Stimulated activated naive B cell treated with anti-CD40 and anti-IgM and Interleukin-4, amounts not matched to agents 10 μg/mL and 1 μg/mL and 100 μg/mL, for 72 hours (primary cell): ENCODE results near the gene FAM111A.

ENCODE experiments used
- ATAC-seq, 2 donors: fragments of 150-1000 bp; cut with Tn5 transposase; replicated peaks; 2 replicates each; pipeline ENCODE4 v1.10.0; 2021; ENCODE audit warnings: moderate library complexity in 1 of 2
- DNase-seq: peaks from one replicate; pipeline ENCODE4 v3.0.0; 2021
- H3K27ac Mint-ChIP-seq: one replicate; pipeline ENCODE4 v1.8.0; 2022; ENCODE audit warnings: mild to moderate bottlenecking, mixed read lengths
- H3K27me3 Mint-ChIP-seq, 2 donors: one replicate each; pipeline ENCODE4 v1.8.0; 2022; ENCODE audit warnings: mixed read lengths in 2 of 2
- H3K36me3 Mint-ChIP-seq, 2 donors: one replicate each; pipeline ENCODE4 v1.8.0; 2022; ENCODE audit warnings: mixed read lengths in 2 of 2, mild to moderate bottlenecking in 1 of 2
- H3K4me1 Mint-ChIP-seq, 2 donors: one replicate each; pipeline ENCODE4 v1.8.0; 2022; ENCODE audit warnings: mixed read lengths in 2 of 2, mild to moderate bottlenecking in 1 of 2
- H3K4me3 Mint-ChIP-seq, 2 donors: one replicate each; pipeline ENCODE4 v1.8.0; 2022; ENCODE audit warnings: mild to moderate bottlenecking in 2 of 2, mixed read lengths in 2 of 2, moderate library complexity in 1 of 2
- H3K9me3 Mint-ChIP-seq, 2 donors: one replicate each; pipeline ENCODE4 v1.8.0; 2022; ENCODE audit warnings: mixed read lengths in 2 of 2, mild to moderate bottlenecking in 1 of 2

Gene FAM111A

DNA sequence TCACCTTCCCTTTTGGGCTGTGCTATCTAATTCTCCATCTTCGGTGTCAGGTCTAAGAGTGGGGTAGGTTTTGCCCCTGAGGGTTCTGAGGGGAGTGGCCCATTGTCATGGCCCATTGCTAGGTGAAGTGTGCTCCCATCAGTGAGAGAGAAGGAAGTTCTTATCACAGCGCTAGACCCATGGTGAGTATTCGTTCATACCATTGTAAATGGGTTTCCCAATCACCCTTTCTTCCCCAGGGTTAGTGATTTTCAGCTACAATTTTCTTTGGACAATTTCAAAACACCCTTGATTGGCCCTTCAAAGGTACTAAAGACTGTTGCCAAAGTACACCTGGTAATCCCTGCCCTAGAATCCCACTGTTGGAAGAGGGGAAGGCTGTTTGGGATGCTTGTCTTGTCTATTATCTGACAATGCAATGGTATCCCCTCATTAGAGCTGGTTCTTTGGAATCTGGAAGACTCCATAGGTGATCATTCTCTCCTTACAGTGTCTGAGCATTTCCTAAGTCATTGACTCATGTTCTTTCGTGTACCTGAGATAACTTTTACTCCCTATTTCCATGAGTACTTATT lies 49.9 kb downstream of the FAM111A start:
- DNase-seq (no peak), ATAC-seq (no peak)
- peaks cover 11 to 56% of the 10 kb centered on the region in 2 donors for H3K4me1 Mint-ChIP-seq
- no peak overlapping the region for H3K4me3 Mint-ChIP-seq
- H3K27me3 Mint-ChIP-seq: no peaks in the 10 kb centered on the region
- H3K9me3 Mint-ChIP-seq: peaks cover 2 to 5% of the 10 kb centered on the region in 2 donors
- peak overlapping the region; percentile 33 for H3K27ac Mint-ChIP-seq
- H3K36me3 Mint-ChIP-seq: peaks cover 53 to 64% of the 10 kb centered on the region in 2 donors

DNA sequence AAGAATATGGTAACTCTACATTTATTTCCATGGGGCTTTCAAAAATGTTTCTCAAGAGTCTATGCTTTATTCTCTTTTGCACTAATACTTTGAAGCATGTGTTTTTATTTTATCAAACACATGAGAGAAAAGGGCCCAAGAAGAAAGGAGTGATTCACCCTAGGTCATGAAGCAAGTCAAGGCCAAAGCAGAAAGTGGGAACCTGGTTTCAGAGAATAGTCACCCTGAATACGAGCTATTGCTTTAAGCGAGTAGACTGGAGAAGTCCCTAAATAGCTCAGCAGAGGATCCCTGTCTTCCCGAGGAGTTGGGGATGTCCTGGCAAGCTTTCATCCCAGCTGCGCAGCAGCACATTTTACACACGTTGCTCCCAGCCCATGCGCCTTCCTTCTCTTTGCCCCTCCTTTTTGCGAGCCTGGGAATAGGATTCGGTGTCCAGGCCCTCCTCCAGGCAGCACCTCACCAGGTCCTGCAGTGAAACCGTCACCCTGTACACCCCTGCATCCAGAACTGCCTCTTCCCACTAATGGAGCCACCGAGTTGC lies 51.0 kb downstream of the FAM111A start:
- Mint-ChIP-seq H3K36me3 (peaks cover 52 to 64% of the 10 kb centered on the region in 2 donors), H3K27ac (no peak overlapping the region), H3K4me1 (peaks cover 19 to 60% of the 10 kb centered on the region in 2 donors), H3K9me3 (peaks cover 2 to 5% of the 10 kb centered on the region in 2 donors), H3K27me3 (no peaks in the 10 kb centered on the region), H3K4me3 (no peak overlapping the region)
- DNase-seq (no peak), ATAC-seq (no peak)

DNA sequence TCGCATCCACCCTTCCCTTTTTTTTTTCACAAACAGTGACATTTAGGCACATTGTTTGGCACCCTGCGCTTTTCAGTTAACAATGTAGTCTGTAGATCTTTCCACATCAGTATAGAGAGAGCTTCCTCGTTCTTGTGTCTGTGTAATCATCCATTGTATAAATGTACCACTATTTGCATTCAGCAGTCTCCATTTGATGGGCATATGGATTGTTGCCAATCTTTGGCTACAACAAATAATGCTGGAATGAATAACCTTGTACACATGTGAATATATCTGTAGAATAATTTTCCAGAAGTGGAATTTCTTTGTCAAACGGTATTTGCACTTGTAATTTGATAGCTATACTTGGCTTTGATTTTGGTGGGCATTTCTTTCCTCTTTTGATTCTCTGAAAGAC lies 52.9 kb downstream of the FAM111A start:
- DNase-seq: no peak
- no peak overlapping the region for H3K27ac Mint-ChIP-seq
- H3K9me3 Mint-ChIP-seq: peaks cover 2 to 5% of the 10 kb centered on the region in 2 donors
- no peak overlapping the region for H3K4me3 Mint-ChIP-seq
- ATAC-seq: no peak
- no peaks in the 10 kb centered on the region for H3K27me3 Mint-ChIP-seq
- H3K4me1 Mint-ChIP-seq: peaks cover 27 to 69% of the 10 kb centered on the region in 2 donors
- peaks cover 50 to 54% of the 10 kb centered on the region in 2 donors for H3K36me3 Mint-ChIP-seq

DNA sequence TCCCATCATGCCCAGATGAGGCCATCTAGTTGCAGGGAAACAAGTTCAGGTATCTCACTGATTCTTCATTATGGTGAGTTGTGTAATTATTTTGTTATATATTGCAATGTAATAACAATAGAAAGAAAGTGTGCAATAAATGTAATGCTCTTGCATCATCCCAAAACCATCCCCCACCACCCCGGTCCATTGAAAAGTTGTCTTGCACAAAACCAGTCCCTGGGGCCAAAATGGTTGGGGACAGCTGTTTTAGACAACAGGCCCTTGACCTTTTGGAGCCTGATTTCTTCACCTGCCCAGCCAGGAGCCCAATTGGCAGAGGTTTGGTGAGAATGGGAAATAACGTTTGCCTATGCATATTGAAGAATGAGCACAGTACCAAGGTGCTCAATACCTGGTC lies 54.1 kb downstream of the FAM111A start:
- no peak for ATAC-seq
- H3K36me3 Mint-ChIP-seq: peaks cover 52 to 55% of the 10 kb centered on the region in 2 donors
- H3K27me3 Mint-ChIP-seq: no peaks in the 10 kb centered on the region
- H3K4me3 Mint-ChIP-seq: no peak overlapping the region
- no peak for DNase-seq
- no peak overlapping the region for H3K27ac Mint-ChIP-seq
- H3K9me3 Mint-ChIP-seq: peaks cover 2 to 5% of the 10 kb centered on the region in 2 donors
- H3K4me1 Mint-ChIP-seq: peaks cover 35 to 74% of the 10 kb centered on the region in 2 donors

DNA sequence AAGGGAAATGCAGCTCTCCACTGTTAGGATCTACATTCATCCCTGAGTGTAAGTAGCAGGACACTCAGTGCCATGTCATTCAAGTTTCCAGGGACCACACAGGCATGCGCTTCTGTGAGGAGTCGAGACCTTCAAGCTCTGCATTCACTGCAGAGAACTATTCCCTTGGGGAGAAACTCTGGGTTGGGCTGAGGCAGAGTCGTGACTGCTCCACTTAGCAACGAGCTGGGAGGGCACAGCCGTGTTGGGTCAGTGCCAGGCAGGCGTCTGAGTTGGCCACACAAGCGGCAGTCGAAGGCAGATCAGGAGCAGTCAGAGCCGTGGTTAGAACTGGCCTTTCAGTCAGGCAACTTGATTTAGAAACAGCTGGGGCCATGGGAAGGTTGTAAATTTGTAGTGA lies 55.3 kb downstream of the FAM111A start:
- H3K27me3 Mint-ChIP-seq: no peaks in the 10 kb centered on the region
- H3K27ac Mint-ChIP-seq: peak overlapping the region; percentile 48

DNA sequence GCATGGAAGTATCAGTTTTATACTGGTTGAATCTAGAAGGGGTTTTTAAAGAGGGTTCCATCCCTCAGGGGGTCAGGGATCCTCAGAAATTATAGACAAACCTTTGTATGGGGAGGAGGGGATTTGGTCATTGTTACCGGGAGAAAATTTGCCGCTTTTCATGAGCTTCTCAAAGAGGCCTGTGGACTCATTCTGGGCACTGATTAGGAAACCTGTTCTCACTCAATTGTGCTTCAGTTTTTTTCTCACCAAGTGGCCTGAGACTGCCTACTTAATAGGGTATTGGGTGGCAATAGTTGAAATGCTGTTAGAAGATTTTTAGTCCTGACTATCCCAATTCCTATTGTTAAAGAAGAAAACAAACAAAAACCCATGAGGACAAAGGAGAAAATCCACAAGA lies 56.1 kb downstream of the FAM111A start:
- H3K27me3 Mint-ChIP-seq: no peaks in the 10 kb centered on the region
- no peak for DNase-seq
- peaks cover 37 to 84% of the 10 kb centered on the region in 2 donors for H3K4me1 Mint-ChIP-seq
- peak overlapping the region; percentile 47 for H3K27ac Mint-ChIP-seq
- no peak for ATAC-seq
- H3K4me3 Mint-ChIP-seq: peak overlapping the region in 1 of 2 donors; percentile 2
- H3K9me3 Mint-ChIP-seq: peaks cover 2 to 5% of the 10 kb centered on the region in 2 donors
- peaks cover 46 to 53% of the 10 kb centered on the region in 2 donors for H3K36me3 Mint-ChIP-seq

More for the DNA sequence above, 55.3 kb downstream of the FAM111A start:
- H3K36me3 Mint-ChIP-seq: peaks cover 46 to 56% of the 10 kb centered on the region in 2 donors
- H3K4me3 Mint-ChIP-seq: peak overlapping the region; percentile 57 to 61
- H3K9me3 Mint-ChIP-seq: peaks cover 2 to 5% of the 10 kb centered on the region in 2 donors
- ATAC-seq (peak; percentile 52 to 57), DNase-seq (peak; percentile 36)
- peaks cover 37 to 83% of the 10 kb centered on the region in 2 donors for H3K4me1 Mint-ChIP-seq

DNA sequence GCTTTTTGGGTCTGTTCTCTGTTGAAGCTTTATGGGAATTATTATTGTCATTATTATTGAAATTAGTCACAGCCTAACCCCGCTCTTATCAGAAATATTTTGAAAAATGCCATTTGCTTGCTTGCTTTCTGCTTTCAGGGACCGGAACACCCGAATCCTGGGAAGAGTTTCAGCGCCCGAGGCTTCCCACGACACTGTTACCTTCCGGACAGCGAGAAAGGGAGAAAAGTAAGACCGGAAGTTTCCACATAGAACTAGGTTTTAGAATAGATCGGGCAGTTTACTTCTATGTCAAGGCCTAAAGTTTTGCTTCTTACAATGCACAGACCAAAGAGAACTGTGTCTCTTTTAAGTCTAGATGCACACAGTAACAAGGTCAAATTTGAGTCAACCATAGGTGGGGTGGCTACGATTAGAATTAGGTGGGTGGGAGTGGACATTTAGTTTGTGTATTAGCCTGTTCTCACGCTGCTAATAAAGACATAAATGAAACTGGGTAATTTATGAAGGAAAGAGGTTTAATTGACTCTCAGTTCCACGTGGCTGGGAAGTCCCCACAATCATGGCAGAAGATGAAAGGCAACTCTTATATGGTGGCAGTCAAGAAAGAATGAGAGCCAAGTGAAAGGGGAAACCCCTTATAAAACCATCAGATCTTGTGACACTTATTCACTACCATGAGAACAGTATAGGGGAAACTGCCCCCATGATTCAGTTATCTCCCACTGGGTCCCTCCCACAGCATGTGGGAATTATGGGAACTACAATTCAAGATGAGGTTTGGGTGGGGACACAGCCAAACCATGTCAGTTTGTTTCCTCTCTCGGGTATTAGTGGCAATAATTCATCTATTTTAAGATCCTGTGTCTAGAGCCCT lies 57.1 kb downstream of the FAM111A start:
- peaks cover 41 to 89% of the 10 kb centered on the region in 2 donors for H3K4me1 Mint-ChIP-seq
- H3K4me3 Mint-ChIP-seq: peak overlapping the region; percentile 28 to 63
- peaks cover 41 to 52% of the 10 kb centered on the region in 2 donors for H3K36me3 Mint-ChIP-seq
- H3K27ac Mint-ChIP-seq: peak overlapping the region; percentile 89
- peak; percentile 78 to 80 for ATAC-seq
- H3K27me3 Mint-ChIP-seq: no peaks in the 10 kb centered on the region
- H3K9me3 Mint-ChIP-seq: peaks cover 2 to 5% of the 10 kb centered on the region in 2 donors
- peak; percentile 63 for DNase-seq

DNA sequence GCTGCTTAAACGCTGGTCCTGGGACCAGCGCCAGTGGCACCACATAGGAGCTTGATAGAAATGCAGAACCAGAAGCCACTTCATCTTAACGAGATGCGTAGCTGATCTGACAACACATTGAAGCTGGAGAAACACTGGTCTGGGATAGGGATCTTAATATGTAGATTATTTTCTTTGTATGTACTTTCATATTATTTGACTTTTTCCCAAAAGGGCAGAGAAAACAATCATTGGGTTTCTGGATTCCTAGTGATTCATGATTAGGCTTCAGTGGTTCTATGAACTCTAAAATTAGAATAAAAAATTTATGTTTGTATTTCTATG lies 57.7 kb downstream of the FAM111A start:
- Mint-ChIP-seq H3K9me3 (peaks cover 2 to 5% of the 10 kb centered on the region in 2 donors), H3K36me3 (peaks cover 41 to 52% of the 10 kb centered on the region in 2 donors), H3K4me3 (peak overlapping the region; percentile 28 to 63), H3K27me3 (no peaks in the 10 kb centered on the region), H3K27ac (peak overlapping the region; percentile 89), H3K4me1 (peaks cover 41 to 89% of the 10 kb centered on the region in 2 donors)
- no peak for DNase-seq
- ATAC-seq: peak; percentile 72 to 77

DNA sequence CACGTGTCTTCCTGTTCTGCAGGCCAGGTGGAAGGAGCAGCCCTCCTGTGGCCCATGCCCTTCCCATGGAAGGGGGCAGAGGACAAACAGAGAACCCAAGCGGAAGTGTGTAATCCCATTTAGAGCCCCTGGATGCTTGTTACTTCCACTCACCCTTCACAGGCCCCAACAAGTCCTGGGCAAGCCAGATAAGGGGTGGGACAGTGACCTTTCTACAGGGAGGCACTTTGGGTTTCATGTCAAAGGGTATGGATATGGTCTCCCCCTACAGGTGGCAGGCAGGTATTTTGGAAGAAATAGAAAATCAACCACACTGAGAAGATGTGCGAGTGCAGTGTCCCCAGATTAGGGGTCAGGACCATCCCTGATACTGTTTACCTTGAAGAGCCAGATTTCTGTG lies 58.7 kb downstream of the FAM111A start:
- no peak for ATAC-seq
- no peaks in the 10 kb centered on the region for H3K27me3 Mint-ChIP-seq

More for the DNA sequence above, 58.7 kb downstream of the FAM111A start:
- peaks cover 46 to 52% of the 10 kb centered on the region in 2 donors for H3K36me3 Mint-ChIP-seq
- H3K9me3 Mint-ChIP-seq: peaks cover 2 to 5% of the 10 kb centered on the region in 2 donors
- H3K4me1 Mint-ChIP-seq: peaks cover 47 to 87% of the 10 kb centered on the region in 2 donors
- no peak overlapping the region for H3K4me3 Mint-ChIP-seq
- H3K27ac Mint-ChIP-seq: peak overlapping the region; percentile 6
- DNase-seq: no peak
